NT2/D1 (cell line): ENCODE results near the gene MRPL38.
A peak's percentile ranks its signal among the peaks of the same experiment; 100 is the strongest.
"Not testable (repeated sequence)": the region's sequence is repeated elsewhere in the genome, so short reads cannot be mapped to it uniquely, and the experiment has no call there.

Experiments
- DNase-seq: peaks from one replicate; pipeline ENCODE4 v3.0.0-alpha.2; 2011; ENCODE audit warnings: low read depth, low spot score
- H3K27me3 ChIP-seq: 2 replicates; pipeline ENCODE4 v1.6.0; 2011; ENCODE audit warnings: mild to moderate bottlenecking; ENCODE audit not compliant: insufficient read length, insufficient read depth
- H3K36me3 ChIP-seq: 2 replicates; pipeline ENCODE4 v1.6.1; 2011; ENCODE audit warnings: mild to moderate bottlenecking, low read length, mixed read lengths; ENCODE audit not compliant: insufficient read depth, insufficient read length
- H3K4me1 ChIP-seq: 2 replicates; pipeline ENCODE4 v1.5.1; 2011; ENCODE audit not compliant: insufficient read depth, insufficient read length
- H3K4me3 ChIP-seq: 2 replicates; pipeline ENCODE4 v1.5.1; 2011; ENCODE audit warnings: low read depth; ENCODE audit not compliant: insufficient read length
- H3K9ac ChIP-seq: 2 replicates; pipeline ENCODE4 v1.6.0; 2011; ENCODE audit warnings: low read depth; ENCODE audit not compliant: insufficient read length
- H3K9me3 ChIP-seq: 2 replicates; pipeline ENCODE4 v1.5.1; 2011; ENCODE audit warnings: mild to moderate bottlenecking, low read length; ENCODE audit not compliant: insufficient read depth
- SUZ12 ChIP-seq: IDR thresholded peaks from 2 replicates; pipeline ENCODE4 v1.6.1; 2011; ENCODE audit not compliant: insufficient read length, insufficient read depth; ENCODE audit errors: extremely low read depth
- YY1 ChIP-seq: IDR thresholded peaks from 2 replicates; pipeline ENCODE4 v1.6.1; 2011; ENCODE audit not compliant: insufficient read length, insufficient read depth
- ZNF274 ChIP-seq: IDR thresholded peaks from 2 replicates; pipeline ENCODE4 v1.6.1; 2011; ENCODE audit warnings: mild to moderate bottlenecking, low read depth, low read length

MRPL38 gene

DNA sequence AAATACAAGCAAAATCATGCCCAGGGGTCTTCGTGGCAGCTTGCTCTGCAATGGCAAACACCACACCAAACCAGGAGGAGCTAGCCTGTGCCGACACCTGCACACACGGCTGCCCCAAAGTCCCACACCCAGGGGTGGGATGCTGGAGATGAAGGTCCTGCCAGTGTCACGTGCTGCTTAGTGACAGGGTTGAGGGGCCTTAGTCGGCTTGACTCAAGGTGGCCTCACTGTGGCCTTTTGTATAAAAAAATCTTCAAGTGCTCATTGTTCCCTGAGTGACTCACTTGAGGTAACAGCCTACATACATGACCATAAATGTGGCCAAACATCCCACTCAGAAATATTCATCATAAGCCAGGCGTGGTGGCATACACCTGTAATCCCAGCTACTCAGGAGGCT, 15.2 kb downstream of the MRPL38 start:
- no peak for DNase-seq
- H3K9ac ChIP-seq = no peak overlapping the region

GRCh38 chr17:75888484-75888883, 16.2 kb downstream of the MRPL38 start:
- Histone ChIP-seq H3K9ac (no peak overlapping the region), H3K4me3 (no peak overlapping the region), H3K27me3 (no peaks in the 10 kb centered on the region), H3K9me3 (no peaks in the 10 kb centered on the region), H3K4me1 (peaks cover 13% of the 10 kb centered on the region), H3K36me3 (peaks cover 54% of the 10 kb centered on the region)
- DNase-seq = no peak
- no peak for TF ChIP-seq YY1
- no peak for TF ChIP-seq SUZ12
- TF ChIP-seq ZNF274 = no peak

More for the DNA sequence above, 15.2 kb downstream of the MRPL38 start:
- Histone ChIP-seq H3K4me3 (no peak overlapping the region), H3K36me3 (peaks cover 63% of the 10 kb centered on the region), H3K9me3 (no peaks in the 10 kb centered on the region), H3K27me3 (no peaks in the 10 kb centered on the region), H3K4me1 (peaks cover 20% of the 10 kb centered on the region)
- no peak for TF ChIP-seq YY1
- no peak for TF ChIP-seq ZNF274
- TF ChIP-seq SUZ12 = no peak

DNA sequence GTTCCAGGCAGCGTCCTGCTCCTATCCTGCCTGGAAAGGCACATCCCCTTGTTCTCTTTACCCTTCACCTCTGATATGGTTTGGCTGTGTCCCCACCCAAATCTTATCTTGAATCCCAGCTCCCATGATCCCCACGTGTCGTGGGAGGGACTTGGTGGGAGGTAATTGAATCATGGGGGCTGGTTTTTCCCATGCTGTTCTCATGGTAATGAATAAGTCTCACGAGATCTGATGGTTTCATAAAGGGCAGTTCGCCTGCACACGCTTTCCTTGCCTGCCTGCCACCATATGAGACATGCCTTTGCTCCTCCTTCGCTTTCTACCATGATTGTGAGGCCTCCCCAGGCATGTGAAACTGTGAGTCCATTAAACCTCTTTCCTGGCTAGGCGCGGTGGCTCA, 18.8 kb downstream of the MRPL38 start:
- H3K9me3 ChIP-seq, H3K27me3 ChIP-seq, H3K4me1 ChIP-seq, H3K9ac ChIP-seq, DNase-seq, H3K4me3 ChIP-seq: not testable (repeated sequence)
- H3K36me3 ChIP-seq = peaks cover 28% of the 10 kb centered on the region

DNA sequence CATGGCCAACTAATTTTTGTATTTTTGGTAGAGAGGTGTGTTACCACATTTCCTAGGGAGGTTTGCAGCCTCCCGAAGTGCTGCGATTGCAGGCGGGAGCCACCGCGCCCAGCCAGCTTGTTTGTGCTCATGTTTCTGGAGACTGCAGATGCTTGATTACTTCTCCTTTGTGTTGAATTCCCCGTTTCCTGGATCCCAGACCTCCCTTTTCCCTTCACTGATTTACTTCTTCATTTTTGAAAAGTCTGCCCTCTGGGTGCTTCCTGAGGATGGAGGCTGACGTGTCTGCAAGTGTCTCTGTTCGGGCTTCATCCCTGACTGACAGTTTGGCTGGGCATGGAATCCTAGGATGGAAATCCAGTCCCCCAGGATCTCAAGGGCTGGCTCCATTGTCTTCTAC, 19.3 kb downstream of the MRPL38 start:
- Histone ChIP-seq H3K36me3 (peaks cover 24% of the 10 kb centered on the region), H3K4me1 (peaks cover 8% of the 10 kb centered on the region), H3K27me3 (no peaks in the 10 kb centered on the region), H3K9ac (no peak overlapping the region), H3K4me3 (no peak overlapping the region), H3K9me3 (no peaks in the 10 kb centered on the region)
- DNase-seq = no peak
- TF ChIP-seq YY1 (no peak), ZNF274 (no peak), SUZ12 (no peak)

GRCh38 chr17:75881678-75882454, 22.8 kb downstream of the MRPL38 start:
- no peaks in the 10 kb centered on the region for H3K9me3 ChIP-seq
- H3K36me3 ChIP-seq = peaks cover 3% of the 10 kb centered on the region
- DNase-seq = no peak
- H3K27me3 ChIP-seq = peaks cover 9% of the 10 kb centered on the region
- peaks cover 2% of the 10 kb centered on the region for H3K4me1 ChIP-seq
- H3K4me3 ChIP-seq = no peak overlapping the region
- TF ChIP-seq SUZ12 = no peak
- TF ChIP-seq YY1 = no peak
- TF ChIP-seq ZNF274 = no peak
- H3K9ac ChIP-seq = no peak overlapping the region

- Histone ChIP-seq H3K9ac (no peak overlapping the region), H3K4me3 (no peak overlapping the region), H3K36me3 (peaks cover 15% of the 10 kb centered on the region), H3K9me3 (no peaks in the 10 kb centered on the region), H3K4me1 (peaks cover 16% of the 10 kb centered on the region), H3K27me3 (peaks cover 13% of the 10 kb centered on the region)
- DNase-seq = no peak
- TF ChIP-seq YY1 = no peak
- no peak for TF ChIP-seq ZNF274
- TF ChIP-seq SUZ12 = no peak
Measured at GRCh38 chr17:75880266-75880665, 24.4 kb downstream of the MRPL38 start.

DNA sequence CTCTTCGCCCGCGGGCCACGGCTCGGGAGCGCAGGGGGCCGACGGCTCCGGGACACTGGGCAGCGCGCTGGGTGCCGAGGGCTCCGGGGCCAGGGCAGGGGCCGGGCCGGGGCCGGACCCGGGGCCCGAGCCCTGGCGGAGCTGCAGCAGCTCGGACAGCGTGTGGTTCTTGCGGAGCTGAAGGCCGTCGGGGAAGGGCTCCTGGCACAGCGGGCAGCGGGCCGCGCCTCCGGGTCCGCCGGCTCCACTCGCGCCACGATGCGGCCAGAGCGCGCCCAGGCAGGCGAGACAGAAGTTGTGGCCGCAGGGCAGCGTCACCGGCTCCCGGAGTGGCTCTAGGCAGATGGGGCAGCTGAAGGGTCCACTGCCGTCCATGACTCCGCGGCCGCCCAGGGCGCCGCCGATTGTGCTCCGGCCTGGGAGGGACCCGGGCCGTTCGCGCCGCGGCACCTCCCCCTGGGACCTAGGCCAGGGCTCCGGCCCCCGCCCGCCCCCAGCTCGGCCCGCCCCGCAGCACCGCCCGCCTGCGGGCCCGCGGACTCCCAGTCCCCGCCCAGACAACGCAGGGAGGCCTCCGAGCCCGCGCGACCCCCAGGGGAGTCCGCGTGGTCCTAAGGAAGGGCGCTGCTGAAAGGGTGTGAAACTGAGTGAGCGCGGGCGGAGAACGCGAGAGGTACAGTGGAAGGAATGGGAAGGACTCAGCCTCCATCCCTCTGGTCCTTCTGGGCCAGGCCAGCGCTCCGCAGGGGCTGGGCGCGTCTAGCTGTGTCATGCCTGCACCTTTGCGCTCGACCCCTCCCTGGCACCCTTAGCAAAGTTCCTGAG, 26.3 kb downstream of the MRPL38 start, which contains the start of gene TRIM47:
Gene TRIM47, minus strand, starts transcription at position 408 of the 825 bp plus-strand sequence. Its CDS starts 33 bp downstream, at position 375.
- Histone ChIP-seq H3K9me3 (no peaks in the 10 kb centered on the region), H3K36me3 (peaks cover 32% of the 10 kb centered on the region), H3K9ac (peak within 1 kb of the TSS; percentile 90), H3K4me1 (peaks cover 16% of the 10 kb centered on the region), H3K4me3 (peak within 1 kb of the TSS; percentile 64), H3K27me3 (peaks cover 13% of the 10 kb centered on the region)
- DNase-seq = no peak
- TF ChIP-seq SUZ12 (no peak), ZNF274 (no peak)
